Measurements from ENCODE around the gene DNM2.

DNA sequence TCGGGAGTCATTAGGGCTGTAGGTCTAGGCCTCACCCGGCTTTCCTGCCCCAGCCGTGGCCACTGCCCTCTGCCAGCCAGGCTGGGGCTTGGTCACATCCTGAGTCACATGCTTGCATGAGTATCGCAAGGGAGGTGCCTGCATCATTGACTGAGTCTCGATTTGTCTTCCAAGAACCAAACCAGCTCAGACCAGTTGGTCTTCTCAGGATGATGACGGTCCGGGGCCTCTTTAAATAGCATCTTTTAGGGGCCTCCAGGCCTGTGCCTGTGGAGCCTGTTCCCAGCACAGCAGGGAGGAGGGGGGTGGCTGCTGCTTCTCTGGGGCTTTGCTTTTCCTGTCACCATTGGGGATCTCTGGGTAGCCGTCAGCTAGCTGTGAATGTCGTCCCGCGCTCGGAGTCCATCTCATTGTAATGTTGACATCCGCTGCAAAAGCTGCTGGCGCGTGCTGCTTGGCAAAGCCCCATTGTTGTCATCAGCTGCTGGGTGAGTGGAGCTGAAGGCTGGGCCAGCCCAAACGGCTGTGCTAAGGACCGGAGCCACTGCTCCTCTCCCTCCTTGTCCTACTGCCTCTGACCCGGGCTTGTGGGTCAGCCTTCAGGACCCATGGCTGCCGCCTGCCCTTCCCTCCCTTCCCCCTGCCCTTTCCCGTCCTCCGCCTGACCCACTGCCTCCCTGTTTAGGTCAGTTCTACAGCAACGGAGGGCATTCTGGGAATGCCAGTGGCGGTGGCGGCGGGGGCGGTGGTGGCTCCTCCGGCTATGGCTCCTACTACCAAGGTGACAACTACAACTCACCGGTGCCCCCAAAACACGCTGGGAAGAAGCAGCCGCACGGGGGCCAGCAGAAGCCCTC is 31.0 kb upstream of the DNM2 start:
- TF ChIP-seq CTCF (IDR thresholded peaks at IDR 0.05; ENCODE audit: low read length) (no peak), EZH2 (optimal IDR thresholded peaks at IDR 0.05; ENCODE audit: low read depth, low read length) (no peak)
